Neural progenitor cell (in vitro differentiated cells): ENCODE measurements around the gene INPP5F. TPM values are rescaled to one million over a fixed set of nuclear protein-coding genes. Genes with fewer than 3 reads are reported as not detected.

Source experiments
- DNase-seq: peaks from one replicate; pipeline ENCODE4 v3.0.0-alpha.2; 2016; ENCODE audit warnings: low spot score
- H2AFZ ChIP-seq: fragments of 200-600 bp; sonication (generic); replicated peaks from 2 replicates; pipeline ENCODE4 v1.6.1; 2016; ENCODE audit warnings: antibody characterized with exemption
- H3F3A ChIP-seq: fragments of 200-600 bp; sonication (generic); 2 replicates; pipeline ENCODE4 v1.6.1; 2016; ENCODE audit warnings: antibody characterized with exemption, low read depth
- H3K27ac ChIP-seq: fragments of 200-600 bp; sonication (generic); 2 replicates; pipeline ENCODE4 v1.5.1; 2016; ENCODE audit warnings: mild to moderate bottlenecking
- H3K27me3 ChIP-seq: fragments of 200-600 bp; sonication (generic); 2 replicates; pipeline ENCODE4 v1.6.1; 2016; ENCODE audit warnings: mild to moderate bottlenecking, moderate library complexity
- H3K36me3 ChIP-seq: fragments of 200-600 bp; sonication (generic); 2 replicates; pipeline ENCODE4 v1.5.1; 2016
- H3K4me1 ChIP-seq: fragments of 200-600 bp; sonication (generic); 2 replicates; pipeline ENCODE4 v1.6.1; 2016; ENCODE audit warnings: mixed run types
- H3K4me2 ChIP-seq: fragments of 200-600 bp; sonication (generic); 2 replicates; pipeline ENCODE4 v1.6.1; 2016
- H3K4me3 ChIP-seq: fragments of 200-600 bp; sonication (generic); 2 replicates; pipeline ENCODE4 v1.5.1; 2016
- H3K79me2 ChIP-seq: fragments of 200-600 bp; sonication (generic); 2 replicates; pipeline ENCODE4 v1.6.1; 2016; ENCODE audit warnings: low read depth
- H3K9ac ChIP-seq: fragments of 200-600 bp; sonication (generic); 2 replicates; pipeline ENCODE4 v1.6.1; 2016
- H3K9me3 ChIP-seq: fragments of 200-600 bp; sonication (generic); 2 replicates; pipeline ENCODE4 v1.5.1; 2016; ENCODE audit warnings: low read depth
- H4K20me1 ChIP-seq: fragments of 200-600 bp; sonication (generic); 2 replicates; pipeline ENCODE4 v1.6.1; 2016; ENCODE audit warnings: low read depth
- H3K27ac Mint-ChIP-seq: 3 replicates; pipeline ENCODE4 v1.8.0; 2021; ENCODE audit warnings: mixed read lengths
- H3K27me3 Mint-ChIP-seq: 2 replicates; pipeline ENCODE4 v1.8.0; 2022; ENCODE audit warnings: low read depth, mild to moderate bottlenecking, inconsistent platforms, moderate library complexity, mixed read lengths; ENCODE audit not compliant: insufficient read depth
- H3K36me3 Mint-ChIP-seq: 3 replicates; pipeline ENCODE4 v1.8.0; 2021; ENCODE audit warnings: mixed read lengths
- H3K4me1 Mint-ChIP-seq: 3 replicates; pipeline ENCODE4 v1.8.0; 2021; ENCODE audit warnings: mixed read lengths
- H3K4me3 Mint-ChIP-seq: 3 replicates; pipeline ENCODE4 v1.8.0; 2021; ENCODE audit warnings: mild to moderate bottlenecking, moderate library complexity, mixed read lengths
- H3K9me3 Mint-ChIP-seq: 3 replicates; pipeline ENCODE4 v1.8.0; 2020; ENCODE audit warnings: mixed read lengths
- CTCF ChIP-seq: fragments of 200-600 bp; sonication (generic); IDR thresholded peaks from 2 replicates; pipeline ENCODE4 v1.5.1; 2017; ENCODE audit warnings: antibody characterized with exemption, mild to moderate bottlenecking
- EZH2 ChIP-seq: fragments of 200-600 bp; sonication (generic); IDR thresholded peaks from 2 replicates; pipeline ENCODE4 v1.6.1; 2017; ENCODE audit warnings: antibody characterized with exemption, mild to moderate bottlenecking, moderate library complexity
- EZH2phosphoT487 ChIP-seq: fragments of 200-600 bp; sonication (generic); IDR thresholded peaks from 2 replicates; pipeline ENCODE4 v1.6.1; 2017; ENCODE audit warnings: antibody characterized with exemption
- total RNA-seq: library from RNA; depleted of rRNA; stranded (reverse); fragments of >200 nt; gene quantifications from 2 replicates; pipeline ENCODE4 v1.2.3, GENCODE V29; 2015; ENCODE audit warnings: low replicate concordance

The INPP5F gene
- total RNA-seq, 1 donor from 2014 or later: 167 TPM

DNA sequence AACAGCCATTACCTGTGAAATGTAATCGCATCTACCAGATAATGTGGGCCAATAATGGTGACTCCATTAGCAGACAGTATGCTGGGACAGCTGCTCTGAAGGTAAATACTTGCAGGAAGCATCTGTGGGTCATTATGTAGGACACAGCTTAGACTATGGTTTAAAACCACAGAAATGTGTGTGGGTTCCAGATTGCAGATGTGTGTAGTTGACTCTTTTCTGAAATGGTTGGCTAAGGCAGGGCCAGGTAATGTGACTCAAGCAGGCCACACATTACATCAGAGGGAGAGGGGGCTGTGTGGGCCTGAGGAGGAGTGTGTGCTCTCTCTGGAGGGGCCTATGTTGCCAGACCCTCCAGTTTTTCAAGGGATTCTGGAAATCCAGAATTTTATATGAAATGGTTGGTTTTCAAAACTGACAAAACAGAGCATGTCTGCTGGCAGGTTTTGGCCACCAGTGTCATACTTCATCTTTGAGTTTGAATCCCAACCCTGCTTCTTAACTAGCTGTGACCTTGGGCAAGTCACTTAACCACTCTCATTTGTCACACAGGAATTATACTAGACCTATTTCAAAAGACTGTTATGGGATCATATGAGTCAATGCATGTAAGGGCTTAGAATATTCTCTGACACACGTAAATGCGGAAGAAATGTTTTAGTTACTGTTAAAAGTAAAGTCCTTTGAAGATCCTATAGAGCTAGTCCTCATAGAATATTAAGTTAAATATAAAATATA, 82.3 kb downstream of the INPP5F start:
- H3K9ac ChIP-seq: no peak overlapping the region
- DNase-seq: no peak
- H3K4me3 ChIP-seq: no peak overlapping the region
- H3F3A ChIP-seq: no peaks in the 10 kb centered on the region
- H3K4me1 Mint-ChIP-seq: peaks cover 7% of the 10 kb centered on the region
- no peak overlapping the region for H2AFZ ChIP-seq
- H3K36me3 Mint-ChIP-seq: peaks cover 7% of the 10 kb centered on the region
- H3K27ac ChIP-seq: no peak overlapping the region
- H3K27ac Mint-ChIP-seq: no peak overlapping the region
- no peaks in the 10 kb centered on the region for H3K9me3 Mint-ChIP-seq
- no peak overlapping the region for H3K4me2 ChIP-seq
- TF ChIP-seq EZH2 (no peak), CTCF (no peak), EZH2phosphoT487 (no peak)
- no peak overlapping the region for H3K4me3 Mint-ChIP-seq
- H4K20me1 ChIP-seq: no peaks in the 10 kb centered on the region
- H3K79me2 ChIP-seq: no peaks in the 10 kb centered on the region
- H3K27me3 ChIP-seq: no peaks in the 10 kb centered on the region
- H3K4me1 ChIP-seq: no peaks in the 10 kb centered on the region
- no peaks in the 10 kb centered on the region for H3K36me3 ChIP-seq
- no peaks in the 10 kb centered on the region for H3K9me3 ChIP-seq
- H3K27me3 Mint-ChIP-seq: no peaks in the 10 kb centered on the region

GRCh38 chr10:119811122-119811521, 85.3 kb downstream of the INPP5F start:
- Histone ChIP-seq H2AFZ (no peak overlapping the region), H3K4me1 (no peaks in the 10 kb centered on the region), H3K79me2 (no peaks in the 10 kb centered on the region), H3F3A (no peaks in the 10 kb centered on the region), H3K4me2 (no peak overlapping the region), H4K20me1 (no peaks in the 10 kb centered on the region), H3K9ac (no peak overlapping the region), H3K27me3 (no peaks in the 10 kb centered on the region), H3K36me3 (no peaks in the 10 kb centered on the region), H3K9me3 (no peaks in the 10 kb centered on the region), H3K4me3 (no peak overlapping the region), H3K27ac (no peak overlapping the region)
- DNase-seq: no peak
- H3K36me3 Mint-ChIP-seq: peaks cover 13% of the 10 kb centered on the region
- H3K4me1 Mint-ChIP-seq: no peaks in the 10 kb centered on the region
- peaks cover 2% of the 10 kb centered on the region for H3K27me3 Mint-ChIP-seq
- H3K4me3 Mint-ChIP-seq: no peak overlapping the region
- TF ChIP-seq EZH2phosphoT487: no peak
- no peak for TF ChIP-seq CTCF
- TF ChIP-seq EZH2: no peak
- H3K27ac Mint-ChIP-seq: no peak overlapping the region
- no peaks in the 10 kb centered on the region for H3K9me3 Mint-ChIP-seq

DNA sequence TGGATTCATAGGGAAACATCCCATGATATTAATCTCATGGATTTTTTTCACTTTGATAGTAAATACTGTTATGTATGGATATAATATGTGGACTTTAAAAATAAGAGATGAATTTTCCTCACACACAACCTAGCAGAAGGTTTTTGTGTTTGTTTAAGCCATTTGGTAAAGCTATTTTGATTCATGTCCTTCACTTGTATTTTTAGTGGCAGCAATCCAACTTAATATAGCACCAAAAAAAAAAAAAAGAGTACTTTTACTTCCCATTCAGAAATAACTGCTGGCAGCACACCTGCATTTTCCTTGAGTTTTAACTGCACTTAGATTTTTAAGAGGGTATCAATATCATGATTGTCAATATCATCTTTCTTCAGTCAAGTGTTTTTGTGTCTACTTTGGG, 86.8 kb downstream of the INPP5F start:
- no peak for TF ChIP-seq EZH2
- no peak for TF ChIP-seq EZH2phosphoT487
- no peak for TF ChIP-seq CTCF
- Histone ChIP-seq H3K27ac (no peak overlapping the region), H3F3A (peaks cover 8% of the 10 kb centered on the region), H3K9ac (no peak overlapping the region), H2AFZ (no peak overlapping the region), H3K4me2 (no peak overlapping the region), H3K27me3 (no peaks in the 10 kb centered on the region), H3K36me3 (no peaks in the 10 kb centered on the region), H3K4me3 (no peak overlapping the region), H3K9me3 (no peaks in the 10 kb centered on the region), H4K20me1 (no peaks in the 10 kb centered on the region), H3K79me2 (no peaks in the 10 kb centered on the region), H3K4me1 (no peaks in the 10 kb centered on the region)
- Mint-ChIP-seq H3K4me1 (no peaks in the 10 kb centered on the region), H3K36me3 (peaks cover 21% of the 10 kb centered on the region), H3K4me3 (no peak overlapping the region), H3K27ac (no peak overlapping the region), H3K27me3 (peaks cover 2% of the 10 kb centered on the region), H3K9me3 (no peaks in the 10 kb centered on the region)
- no peak for DNase-seq
